HEK293 (cell line): ENCODE measurements around the gene CRYZL1.

Experiments
- CTCF ChIA-PET: fragments of 350-600 bp; formaldehyde crosslinking; extraction: SDS; loops from one replicate; lab custom pipeline; 2021; ENCODE audit warnings: antibody characterized with exemption; lab: Yijun Ruan, JAX
- POLR2A ChIA-PET: fragments of 300-600 bp; formaldehyde crosslinking; extraction: SDS; loops from one replicate; lab custom pipeline; 2020; ENCODE audit warnings: antibody characterized with exemption, inconsistent platforms; lab: Yijun Ruan, JAX
- H3K27ac ChIP-seq: fragments of 200-500 bp; sonication (Bioruptor generic); 2 replicates; pipeline ENCODE4 v1.5.1; 2014; ENCODE audit warnings: low read depth, low read length, control low read depth, inconsistent platforms; ENCODE audit errors: extremely low read depth
- H3K36me3 ChIP-seq, 2 experiments: fragments of 200-500 bp in 1 of 2; sonication (Bioruptor generic) in 1 of 2; 1 replicate in 1 of 2; 2 replicates in 1 of 2; pipeline ENCODE4 v1.5.1; 2014 to 2017; ENCODE audit warnings: inconsistent platforms in 2 of 2, low read length in 2 of 2; ENCODE audit not compliant: control insufficient read depth in 2 of 2, insufficient read depth in 1 of 2
- H3K4me1 ChIP-seq: fragments of 200-500 bp; sonication (Bioruptor generic); 2 replicates; pipeline ENCODE4 v1.5.1; 2014; ENCODE audit warnings: mild to moderate bottlenecking, low read length, inconsistent platforms; ENCODE audit not compliant: control insufficient read depth, insufficient read depth
- H3K4me3 ChIP-seq: 2 replicates; pipeline ENCODE4 v1.5.1; 2011; ENCODE audit warnings: low read depth, mild to moderate bottlenecking, control low read depth, low read length, moderate library complexity
- H3K9me3 ChIP-seq: fragments of 200-500 bp; sonication (Bioruptor generic); 2 replicates; pipeline ENCODE4 v1.5.1; 2014; ENCODE audit warnings: low read depth, low read length, inconsistent platforms; ENCODE audit not compliant: control insufficient read depth, insufficient read depth
- BCL11A ChIP-seq: fragments of 450-650 bp; formaldehyde crosslinking; IDR thresholded peaks from 2 replicates; pipeline ENCODE4 v1.5.1; 2016; ENCODE audit warnings: low read depth, missing biosample characterization, missing genetic modification characterization
- EGR2 ChIP-seq: fragments of 450-650 bp; formaldehyde crosslinking; IDR thresholded peaks from 2 replicates; pipeline ENCODE4 v1.5.1; 2016; ENCODE audit warnings: low read depth, missing biosample characterization, missing genetic modification characterization
- GLI4 ChIP-seq: fragments of 450-650 bp; formaldehyde crosslinking; IDR thresholded peaks from 2 replicates; pipeline ENCODE4 v1.5.1; 2016; ENCODE audit warnings: missing biosample characterization, missing genetic modification characterization
- GLIS2 ChIP-seq: fragments of 450-650 bp; formaldehyde crosslinking; IDR thresholded peaks from 2 replicates; pipeline ENCODE4 v1.5.1; 2016; ENCODE audit warnings: missing biosample characterization, missing genetic modification characterization
- HOXD13 ChIP-seq: sonication (generic); formaldehyde crosslinking; IDR thresholded peaks from 2 replicates; pipeline ENCODE4 v1.8.0; 2022; ENCODE audit warnings: missing genetic modification reagents, borderline replicate concordance
- MEIS1 ChIP-seq: sonication (generic); formaldehyde crosslinking; IDR thresholded peaks from 2 replicates; pipeline ENCODE4 v1.8.1; 2022; ENCODE audit warnings: missing genetic modification reagents, mild to moderate bottlenecking, borderline replicate concordance
- MYNN ChIP-seq: fragments of 450-650 bp; formaldehyde crosslinking; IDR thresholded peaks from 2 replicates; pipeline ENCODE4 v1.5.1; 2016; ENCODE audit warnings: missing biosample characterization, missing genetic modification characterization, borderline replicate concordance
- OSR2 ChIP-seq: fragments of 450-650 bp; formaldehyde crosslinking; IDR thresholded peaks from 2 replicates; pipeline ENCODE4 v1.5.1; 2016; ENCODE audit warnings: missing biosample characterization, missing genetic modification characterization
- SALL2 ChIP-seq: fragments of 450-650 bp; formaldehyde crosslinking; IDR thresholded peaks from 2 replicates; pipeline ENCODE4 v1.5.0; 2017; ENCODE audit warnings: missing biosample characterization, mild to moderate bottlenecking, missing genetic modification characterization, borderline replicate concordance
- SP2 ChIP-seq: fragments of 450-650 bp; formaldehyde crosslinking; IDR thresholded peaks from 2 replicates; pipeline ENCODE4 v1.5.1; 2016; ENCODE audit warnings: missing biosample characterization, missing genetic modification characterization
- ZBTB17 ChIP-seq: fragments of 450-650 bp; formaldehyde crosslinking; IDR thresholded peaks from 2 replicates; pipeline ENCODE4 v1.5.1; 2016; ENCODE audit warnings: missing biosample characterization, missing genetic modification characterization
- ZFP37 ChIP-seq: fragments of 450-650 bp; formaldehyde crosslinking; IDR thresholded peaks from 2 replicates; pipeline ENCODE4 v1.5.1; 2016; ENCODE audit warnings: missing biosample characterization, missing genetic modification characterization
- ZFP69B ChIP-seq: fragments of 450-650 bp; formaldehyde crosslinking; IDR thresholded peaks from 2 replicates; pipeline ENCODE4 v1.5.1; 2016; ENCODE audit warnings: missing biosample characterization, missing genetic modification characterization
- ZNF140 ChIP-seq: fragments of 450-650 bp; formaldehyde crosslinking; IDR thresholded peaks from 2 replicates; pipeline ENCODE4 v1.5.1; 2016; ENCODE audit warnings: missing biosample characterization, missing genetic modification characterization
- ZNF155 ChIP-seq: fragments of 450-650 bp; formaldehyde crosslinking; IDR thresholded peaks from 2 replicates; pipeline ENCODE4 v1.5.1; 2016; ENCODE audit warnings: missing biosample characterization, missing genetic modification characterization
- ZNF169 ChIP-seq: fragments of 450-650 bp; formaldehyde crosslinking; IDR thresholded peaks from 2 replicates; pipeline ENCODE4 v1.5.1; 2016; ENCODE audit warnings: missing biosample characterization, missing genetic modification characterization
- ZNF175 ChIP-seq: fragments of 450-650 bp; formaldehyde crosslinking; IDR thresholded peaks from 2 replicates; pipeline ENCODE4 v1.5.1; 2016; ENCODE audit warnings: missing biosample characterization, missing genetic modification characterization
- ZNF23 ChIP-seq: fragments of 450-650 bp; formaldehyde crosslinking; IDR thresholded peaks from 2 replicates; pipeline ENCODE4 v1.5.1; 2016; ENCODE audit warnings: missing biosample characterization, missing genetic modification characterization, borderline replicate concordance
- ZNF239 ChIP-seq: fragments of 450-650 bp; formaldehyde crosslinking; IDR thresholded peaks from 2 replicates; pipeline ENCODE4 v1.5.1; 2016; ENCODE audit warnings: missing biosample characterization, missing genetic modification characterization
- ZNF292 ChIP-seq: fragments of 450-650 bp; formaldehyde crosslinking; IDR thresholded peaks from 2 replicates; pipeline ENCODE4 v1.5.1; 2016; ENCODE audit warnings: low read depth, missing biosample characterization, missing genetic modification characterization, borderline replicate concordance
- ZNF37A ChIP-seq: fragments of 450-650 bp; IDR thresholded peaks from 2 replicates; pipeline ENCODE4 v1.5.1; 2018; ENCODE audit warnings: missing biosample characterization, missing genetic modification characterization
- ZNF473 ChIP-seq: fragments of 450-650 bp; formaldehyde crosslinking; IDR thresholded peaks from 2 replicates; pipeline ENCODE4 v1.5.1; 2017; ENCODE audit warnings: missing biosample characterization, missing genetic modification characterization
- ZNF510 ChIP-seq: fragments of 450-650 bp; formaldehyde crosslinking; IDR thresholded peaks from 2 replicates; pipeline ENCODE4 v1.5.1; 2018; ENCODE audit warnings: mild to moderate bottlenecking, missing genetic modification characterization, missing biosample characterization; ENCODE audit not compliant: insufficient replicate concordance
- ZNF626 ChIP-seq: fragments of 450-650 bp; sonication (Bioruptor Pico); formaldehyde crosslinking; IDR thresholded peaks from 2 replicates; pipeline ENCODE4 v1.5.1; 2018; ENCODE audit warnings: missing biosample characterization, missing genetic modification characterization, inconsistent platforms
- ZNF629 ChIP-seq: fragments of 450-650 bp; formaldehyde crosslinking; IDR thresholded peaks from 2 replicates; pipeline ENCODE4 v1.5.1; 2017; ENCODE audit warnings: missing biosample characterization, missing genetic modification characterization
- ZNF654 ChIP-seq: fragments of 450-650 bp; formaldehyde crosslinking; IDR thresholded peaks from 2 replicates; pipeline ENCODE4 v1.5.1; 2016; ENCODE audit warnings: low read depth, missing biosample characterization, missing genetic modification characterization
- ZNF660 ChIP-seq: fragments of 450-650 bp; IDR thresholded peaks from 2 replicates; pipeline ENCODE4 v1.5.1; 2018; ENCODE audit warnings: missing biosample characterization, mild to moderate bottlenecking, missing genetic modification characterization
- ZNF677 ChIP-seq: fragments of 450-650 bp; IDR thresholded peaks from 2 replicates; pipeline ENCODE4 v1.5.0; 2018; ENCODE audit warnings: missing biosample characterization, mild to moderate bottlenecking, missing genetic modification characterization, moderate library complexity
- ZNF747 ChIP-seq: fragments of 450-650 bp; formaldehyde crosslinking; IDR thresholded peaks from 2 replicates; pipeline ENCODE4 v1.5.1; 2016; ENCODE audit warnings: missing biosample characterization, missing genetic modification characterization
- ZNF76 ChIP-seq: fragments of 450-650 bp; formaldehyde crosslinking; IDR thresholded peaks from 2 replicates; pipeline ENCODE4; 2016; ENCODE audit warnings: low read depth, missing biosample characterization, missing genetic modification characterization, borderline replicate concordance
- ZNF776 ChIP-seq: fragments of 450-650 bp; formaldehyde crosslinking; IDR thresholded peaks from 2 replicates; pipeline ENCODE4 v1.5.0; 2017; ENCODE audit warnings: missing biosample characterization, missing genetic modification characterization, borderline replicate concordance
- ZXDB ChIP-seq: fragments of 450-650 bp; formaldehyde crosslinking; IDR thresholded peaks from 2 replicates; pipeline ENCODE4 v1.5.1; 2016; ENCODE audit warnings: missing biosample characterization, missing genetic modification characterization
- TF ChIP-seq, protein P1 (sequence below): fragments of 450-650 bp; formaldehyde crosslinking; optimal IDR thresholded peaks from 2 replicates; pipeline ENCODE3; 2016; ENCODE audit warnings: missing biosample characterization, mild to moderate bottlenecking, missing genetic modification characterization
- TF ChIP-seq, protein P2 (sequence below): fragments of 450-650 bp; formaldehyde crosslinking; IDR thresholded peaks from 2 replicates; pipeline ENCODE4 v1.5.1; 2016; ENCODE audit warnings: missing biosample characterization, missing genetic modification characterization, borderline replicate concordance

CRYZL1 gene

DNA sequence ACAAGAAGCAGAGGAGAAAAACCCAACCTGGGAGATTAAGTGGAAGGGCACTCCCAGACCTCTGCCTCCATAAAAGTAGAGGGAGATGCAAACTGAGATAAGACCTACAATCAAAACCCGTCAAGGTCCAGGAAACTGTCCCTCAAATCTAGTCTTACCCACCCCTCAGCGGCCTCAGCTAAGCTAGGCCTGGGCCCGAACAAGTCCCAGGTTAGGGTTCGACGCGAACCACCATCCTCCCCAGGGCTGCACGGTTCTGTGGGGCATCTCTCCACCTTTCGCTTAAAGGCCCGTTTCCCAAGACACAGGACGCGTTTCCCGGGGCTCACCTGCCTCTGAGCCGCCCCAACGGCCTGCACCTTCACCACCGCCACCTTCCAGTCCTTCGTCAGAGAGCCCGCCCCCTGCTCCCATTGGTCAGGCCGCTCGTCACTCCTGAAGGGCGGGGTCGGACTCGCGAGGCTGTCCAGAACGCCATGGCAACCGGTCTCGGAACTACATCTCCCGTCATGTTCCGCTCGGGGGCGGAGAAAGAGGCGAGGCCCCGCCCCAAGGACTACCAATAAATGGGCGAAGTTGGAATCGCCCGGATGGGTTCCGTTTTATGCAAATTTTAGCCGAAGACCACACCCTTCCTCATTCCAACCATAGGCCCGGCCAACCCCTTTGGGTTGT is at the start of gene CRYZL1:
TSS of gene CRYZL1 (minus strand) at position 390 of the 675 bp plus-strand sequence. CDS start 10,190 bp downstream, outside the sequence.
- ChIA-PET CTCF (interaction anchor here (0.6 kb wide), 1 partner anchor 1571 kb away, joined by 4 read pairs; no protein-coding TSS in a partner anchor), POLR2A (no interaction called here)
- H3K4me3 ChIP-seq: peak within 1 kb of the TSS; percentile 69
- H3K9me3 ChIP-seq: no peaks in the 10 kb centered on the region
- peaks cover 0 to 9% of the 10 kb centered on the region in 2 experiments; a peak in 1 of 3 replicates for H3K36me3 ChIP-seq
- peaks cover 10% of the 10 kb centered on the region for H3K4me1 ChIP-seq
- H3K27ac ChIP-seq: peak within 1 kb of the TSS; percentile 90
- TF ChIP-seq EGR2 (no peak), ZNF629 (tag by site-specific recombination) (peak; percentile 69), ZFP37 (tag by site-specific recombination) (peak; percentile 79; the same call in 1 of the 2 replicates), ZNF654 (tag by site-specific recombination) (no peak), ZNF76 (tag by site-specific recombination) (peak; percentile 83), ZNF747 (tag by site-specific recombination) (no peak), BCL11A (tag by site-specific recombination) (no peak), ZNF677 (tag by site-specific recombination) (no peak), ZFP69B (peak; percentile 53; the same call in 1 of the 2 replicates), ZNF660 (tag by site-specific recombination) (peak; percentile 56; the same call in 1 of the 2 replicates), HOXD13 (CRISPR knock-in tag) (no peak), MEIS1 (CRISPR knock-in tag) (no peak), SP2 (tag by site-specific recombination) (peak; percentile 76), ZBTB17 (tag by site-specific recombination) (peak; percentile 94), ZNF626 (tag by site-specific recombination) (no peak), ZNF473 (tag by site-specific recombination) (no peak), ZNF239 (no peak), ZNF776 (no peak), ZNF23 (tag by site-specific recombination) (no peak), ZNF175 (no peak), MYNN (tag by site-specific recombination) (no peak), ZXDB (tag by site-specific recombination) (peak; percentile 86), OSR2 (tag by site-specific recombination) (peak; percentile 36; the same call in 1 of the 2 replicates), ZNF155 (no peak), ZNF292 (no peak; the same call in 1 of the 2 replicates), ZNF510 (tag by site-specific recombination) (peak; percentile 21), ZNF169 (no peak), SALL2 (no peak), ZNF37A (tag by site-specific recombination) (no peak; the same call in 1 of the 2 replicates), GLIS2 (tag by site-specific recombination) (no peak), GLI4 (tag by site-specific recombination) (no peak), ZNF140 (tag by site-specific recombination) (no peak)
- TF ChIP-seq, protein P1, sequence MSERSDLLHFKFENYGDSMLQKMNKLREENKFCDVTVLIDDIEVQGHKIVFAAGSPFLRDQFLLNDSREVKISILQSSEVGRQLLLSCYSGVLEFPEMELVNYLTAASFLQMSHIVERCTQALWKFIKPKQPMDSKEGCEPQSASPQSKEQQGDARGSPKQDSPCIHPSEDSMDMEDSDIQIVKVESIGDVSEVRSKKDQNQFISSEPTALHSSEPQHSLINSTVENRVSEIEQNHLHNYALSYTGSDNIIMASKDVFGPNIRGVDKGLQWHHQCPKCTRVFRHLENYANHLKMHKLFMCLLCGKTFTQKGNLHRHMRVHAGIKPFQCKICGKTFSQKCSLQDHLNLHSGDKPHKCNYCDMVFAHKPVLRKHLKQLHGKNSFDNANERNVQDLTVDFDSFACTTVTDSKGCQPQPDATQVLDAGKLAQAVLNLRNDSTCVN: no peak
- TF ChIP-seq, protein P2, sequence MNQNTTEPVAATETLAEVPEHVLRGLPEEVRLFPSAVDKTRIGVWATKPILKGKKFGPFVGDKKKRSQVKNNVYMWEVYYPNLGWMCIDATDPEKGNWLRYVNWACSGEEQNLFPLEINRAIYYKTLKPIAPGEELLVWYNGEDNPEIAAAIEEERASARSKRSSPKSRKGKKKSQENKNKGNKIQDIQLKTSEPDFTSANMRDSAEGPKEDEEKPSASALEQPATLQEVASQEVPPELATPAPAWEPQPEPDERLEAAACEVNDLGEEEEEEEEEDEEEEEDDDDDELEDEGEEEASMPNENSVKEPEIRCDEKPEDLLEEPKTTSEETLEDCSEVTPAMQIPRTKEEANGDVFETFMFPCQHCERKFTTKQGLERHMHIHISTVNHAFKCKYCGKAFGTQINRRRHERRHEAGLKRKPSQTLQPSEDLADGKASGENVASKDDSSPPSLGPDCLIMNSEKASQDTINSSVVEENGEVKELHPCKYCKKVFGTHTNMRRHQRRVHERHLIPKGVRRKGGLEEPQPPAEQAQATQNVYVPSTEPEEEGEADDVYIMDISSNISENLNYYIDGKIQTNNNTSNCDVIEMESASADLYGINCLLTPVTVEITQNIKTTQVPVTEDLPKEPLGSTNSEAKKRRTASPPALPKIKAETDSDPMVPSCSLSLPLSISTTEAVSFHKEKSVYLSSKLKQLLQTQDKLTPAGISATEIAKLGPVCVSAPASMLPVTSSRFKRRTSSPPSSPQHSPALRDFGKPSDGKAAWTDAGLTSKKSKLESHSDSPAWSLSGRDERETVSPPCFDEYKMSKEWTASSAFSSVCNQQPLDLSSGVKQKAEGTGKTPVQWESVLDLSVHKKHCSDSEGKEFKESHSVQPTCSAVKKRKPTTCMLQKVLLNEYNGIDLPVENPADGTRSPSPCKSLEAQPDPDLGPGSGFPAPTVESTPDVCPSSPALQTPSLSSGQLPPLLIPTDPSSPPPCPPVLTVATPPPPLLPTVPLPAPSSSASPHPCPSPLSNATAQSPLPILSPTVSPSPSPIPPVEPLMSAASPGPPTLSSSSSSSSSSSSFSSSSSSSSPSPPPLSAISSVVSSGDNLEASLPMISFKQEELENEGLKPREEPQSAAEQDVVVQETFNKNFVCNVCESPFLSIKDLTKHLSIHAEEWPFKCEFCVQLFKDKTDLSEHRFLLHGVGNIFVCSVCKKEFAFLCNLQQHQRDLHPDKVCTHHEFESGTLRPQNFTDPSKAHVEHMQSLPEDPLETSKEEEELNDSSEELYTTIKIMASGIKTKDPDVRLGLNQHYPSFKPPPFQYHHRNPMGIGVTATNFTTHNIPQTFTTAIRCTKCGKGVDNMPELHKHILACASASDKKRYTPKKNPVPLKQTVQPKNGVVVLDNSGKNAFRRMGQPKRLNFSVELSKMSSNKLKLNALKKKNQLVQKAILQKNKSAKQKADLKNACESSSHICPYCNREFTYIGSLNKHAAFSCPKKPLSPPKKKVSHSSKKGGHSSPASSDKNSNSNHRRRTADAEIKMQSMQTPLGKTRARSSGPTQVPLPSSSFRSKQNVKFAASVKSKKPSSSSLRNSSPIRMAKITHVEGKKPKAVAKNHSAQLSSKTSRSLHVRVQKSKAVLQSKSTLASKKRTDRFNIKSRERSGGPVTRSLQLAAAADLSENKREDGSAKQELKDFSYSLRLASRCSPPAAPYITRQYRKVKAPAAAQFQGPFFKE (tag by site-specific recombination): no peak
